SU-DHL-6 (cell line): ENCODE data around the gene XRCC4.

Experiments
- H2AFZ ChIP-seq: fragments of 200-600 bp; sonication (generic); 2 replicates; pipeline ENCODE4 v1.6.1; 2014; ENCODE audit warnings: low read depth, mild to moderate bottlenecking, moderate library complexity, mixed read lengths, antibody characterized with exemption, low read length; ENCODE audit not compliant: severe bottlenecking
- H3F3A ChIP-seq: fragments of 200-600 bp; shearing (Covaris generic); 2 replicates; pipeline ENCODE4 v1.6.0; 2016; ENCODE audit warnings: antibody characterized with exemption, mild to moderate bottlenecking; ENCODE audit not compliant: insufficient read depth
- H3K27ac ChIP-seq: fragments of 200-600 bp; sonication (generic); 2 replicates; pipeline ENCODE4 v1.5.1; 2016; ENCODE audit warnings: low read depth, mild to moderate bottlenecking, low read length, moderate library complexity, mixed read lengths
- H3K27me3 ChIP-seq: fragments of 200-600 bp; sonication (generic), shearing (Covaris generic); 2 replicates; pipeline ENCODE4 v1.6.0; 2014; ENCODE audit warnings: mild to moderate bottlenecking, low read length
- H3K36me3 ChIP-seq: fragments of 200-600 bp; sonication (generic); 2 replicates; pipeline ENCODE4 v1.6.1; 2014; ENCODE audit warnings: mild to moderate bottlenecking, low read length, mixed read lengths
- H3K4me2 ChIP-seq: fragments of 300-600, 200-600 bp; shearing (Covaris generic), sonication (generic); 2 replicates; pipeline ENCODE4 v1.6.0; 2014; ENCODE audit warnings: low read length, low read depth, mild to moderate bottlenecking; ENCODE audit not compliant: poor library complexity, severe bottlenecking
- H3K4me3 ChIP-seq: fragments of 200-600 bp; sonication (generic); 2 replicates; pipeline ENCODE4 v1.5.1; 2014; ENCODE audit warnings: antibody characterized with exemption, low read length, mild to moderate bottlenecking, mixed read lengths; ENCODE audit not compliant: insufficient read depth, poor library complexity, severe bottlenecking
- H3K79me2 ChIP-seq: fragments of 200-600 bp; sonication (generic); 2 replicates; pipeline ENCODE4 v1.6.1; 2014; ENCODE audit warnings: mild to moderate bottlenecking, low read length, moderate library complexity; ENCODE audit not compliant: insufficient read depth
- H3K9ac ChIP-seq: fragments of 200-600 bp; sonication (generic); 2 replicates; pipeline ENCODE4 v1.7.0; 2014; ENCODE audit warnings: mild to moderate bottlenecking, low read length
- H3K9me2 ChIP-seq: fragments of 200-600 bp; sonication (generic); replicated peaks from 2 replicates; pipeline ENCODE4 v1.6.1; 2014; ENCODE audit warnings: low read length; ENCODE audit not compliant: insufficient read depth
- H3K9me3 ChIP-seq: fragments of 200-600 bp; sonication (generic); 2 replicates; pipeline ENCODE4 v1.6.1; 2014; ENCODE audit warnings: low read length, mixed read lengths; ENCODE audit not compliant: insufficient read depth
- H4K20me1 ChIP-seq: fragments of 200-600 bp; sonication (generic); 2 replicates; pipeline ENCODE4 v1.6.1; 2014; ENCODE audit warnings: low read depth, mild to moderate bottlenecking, antibody characterized with exemption, low read length, moderate library complexity, mixed read lengths
- CTCF ChIP-seq: fragments of 200-600 bp; sonication (generic); IDR thresholded peaks from one replicate; pipeline ENCODE4 v1.5.1; 2017; ENCODE audit warnings: antibody characterized with exemption, mild to moderate bottlenecking, low read length, moderate library complexity; ENCODE audit not compliant: insufficient read depth, poor library complexity, severe bottlenecking
- EZH2phosphoT487 ChIP-seq: fragments of 200-600 bp; sonication (generic), shearing (Covaris generic); conservative IDR thresholded peaks from 2 replicates; pipeline ENCODE4 v1.6.1; 2018; ENCODE audit warnings: mild to moderate bottlenecking, antibody characterized with exemption, low read length, moderate library complexity, mixed read lengths

Gene XRCC4

GRCh38 chr5:83385812-83386211 lies 308.5 kb downstream of the XRCC4 start:
- H3K79me2 ChIP-seq, result no peaks in the 10 kb centered on the region
- TF ChIP-seq EZH2phosphoT487, result no peak
- TF ChIP-seq CTCF, result no peak

GRCh38 chr5:83387041-83387440 lies 309.7 kb downstream of the XRCC4 start:
- Histone ChIP-seq H3K9ac (no peak overlapping the region), H3K4me2 (no peak overlapping the region), H3K9me3 (no peaks in the 10 kb centered on the region), H3K79me2 (no peaks in the 10 kb centered on the region), H3F3A (no peaks in the 10 kb centered on the region), H3K4me3 (no peak overlapping the region), H3K27ac (no peak overlapping the region), H3K36me3 (no peaks in the 10 kb centered on the region), H3K27me3 (no peaks in the 10 kb centered on the region), H4K20me1 (no peaks in the 10 kb centered on the region), H2AFZ (no peak overlapping the region), H3K9me2 (no peaks in the 10 kb centered on the region)
- TF ChIP-seq CTCF (no peak), EZH2phosphoT487 (no peak)

More at GRCh38 chr5:83385812-83386211, 308.5 kb downstream of the XRCC4 start:
- H2AFZ ChIP-seq, result no peak overlapping the region
- H3K27ac ChIP-seq, result no peak overlapping the region
- H3F3A ChIP-seq, result no peaks in the 10 kb centered on the region
- H3K4me2 ChIP-seq, result no peak overlapping the region
- no peaks in the 10 kb centered on the region for H3K36me3 ChIP-seq
- H4K20me1 ChIP-seq, result no peaks in the 10 kb centered on the region
- no peak overlapping the region for H3K9ac ChIP-seq
- no peak overlapping the region for H3K4me3 ChIP-seq
- no peaks in the 10 kb centered on the region for H3K27me3 ChIP-seq
- no peaks in the 10 kb centered on the region for H3K9me2 ChIP-seq
- H3K9me3 ChIP-seq, result no peaks in the 10 kb centered on the region

GRCh38 chr5:83388608-83389007 lies 311.3 kb downstream of the XRCC4 start:
- no peaks in the 10 kb centered on the region for H3K36me3 ChIP-seq
- H2AFZ ChIP-seq, result no peak overlapping the region
- TF ChIP-seq CTCF (no peak), EZH2phosphoT487 (no peak)
- H3K9ac ChIP-seq, result no peak overlapping the region
- no peaks in the 10 kb centered on the region for H3K79me2 ChIP-seq
- no peaks in the 10 kb centered on the region for H3F3A ChIP-seq
- no peak overlapping the region for H3K4me3 ChIP-seq
- no peaks in the 10 kb centered on the region for H3K27me3 ChIP-seq
- no peak overlapping the region for H3K4me2 ChIP-seq
- no peaks in the 10 kb centered on the region for H3K9me3 ChIP-seq
- H3K9me2 ChIP-seq, result no peaks in the 10 kb centered on the region
- H3K27ac ChIP-seq, result no peak overlapping the region
- H4K20me1 ChIP-seq, result no peaks in the 10 kb centered on the region
